ENCODE measurements around the gene ATG9A. TPM values are rescaled to one million over a fixed set of nuclear protein-coding genes. Genes with fewer than 3 reads are reported as not detected.

The ATG9A gene
- total RNA-seq, 4 donors from 2014 or later: 23.4 to 40.0 (median 30.5) TPM

- peak overlapping the region in 3 of 4 donors; percentile 98 to 99 (median 98) for H3K27ac ChIP-seq
- H3K4me1 ChIP-seq: peaks cover 3 to 52% (median 34%) of the 10 kb centered on the region in 4 donors
- TF ChIP-seq EP300 (IDR thresholded peaks at IDR 0.05) (no peak), POLR2A (IDR thresholded peaks at IDR 0.05) (no peak), CTCF (IDR thresholded peaks at IDR 0.05) (no peak)
- H3K27me3 ChIP-seq: no peaks in the 10 kb centered on the region
- peak overlapping the region; percentile 83 to 94 (median 92) for H3K4me3 ChIP-seq
- no peak for DNase-seq (ENCODE audit: low spot score in 2 of 2)
- peaks cover 0 to 45% (median 19%) of the 10 kb centered on the region in 3 donors for H3K36me3 ChIP-seq
- H3K9me3 ChIP-seq: no peaks in the 10 kb centered on the region
- 78% methylated on average over 7 of the region's 7 CpGs for WGBS, 2 donors
These were observed 54.0 kb downstream of the ATG9A start for GRCh38 chr2:219175486-219175885.

GRCh38 chr2:219174801-219175200 lies 54.6 kb downstream of the ATG9A start:
- no peak for DNase-seq (ENCODE audit: low spot score in 2 of 2)
- Histone ChIP-seq H3K27me3 (no peaks in the 10 kb centered on the region), H3K4me1 (peaks cover 3 to 51% (median 32%) of the 10 kb centered on the region in 4 donors), H3K9me3 (no peaks in the 10 kb centered on the region), H3K36me3 (peaks cover 0 to 38% (median 19%) of the 10 kb centered on the region in 3 donors), H3K27ac (peak overlapping the region in 1 of 4 donors; percentile 98), H3K4me3 (no peak overlapping the region)
- TF ChIP-seq EP300 (IDR thresholded peaks at IDR 0.05) (no peak), CTCF (IDR thresholded peaks at IDR 0.05) (no peak), POLR2A (IDR thresholded peaks at IDR 0.05) (no peak)
- 85% methylated on average over 7 of the region's 7 CpGs for WGBS, 2 donors

GRCh38 chr2:219174146-219174545 lies 55.3 kb downstream of the ATG9A start:
- H3K4me3 ChIP-seq: no peak overlapping the region
- H3K27ac ChIP-seq: no peak overlapping the region
- peaks cover 3 to 44% (median 27%) of the 10 kb centered on the region in 4 donors for H3K4me1 ChIP-seq
- WGBS, 2 donors: 91 to 95% methylated on average over 3 of the region's 3 CpGs
- no peaks in the 10 kb centered on the region for H3K9me3 ChIP-seq
- TF ChIP-seq EP300 (IDR thresholded peaks at IDR 0.05) (no peak), CTCF (IDR thresholded peaks at IDR 0.05) (no peak), POLR2A (IDR thresholded peaks at IDR 0.05) (no peak)
- DNase-seq (ENCODE audit: low spot score in 2 of 2): no peak
- peaks cover 0 to 35% (median 19%) of the 10 kb centered on the region in 3 donors for H3K36me3 ChIP-seq
- no peaks in the 10 kb centered on the region for H3K27me3 ChIP-seq

- TF ChIP-seq EP300 (IDR thresholded peaks at IDR 0.05): no peak
- TF ChIP-seq CTCF (IDR thresholded peaks at IDR 0.05): no peak
- no peak for TF ChIP-seq POLR2A (IDR thresholded peaks at IDR 0.05)
These were observed 56.3 kb downstream of the ATG9A start for GRCh38 chr2:219173176-219173575.

GRCh38 chr2:219172231-219173154 lies 56.9 kb downstream of the ATG9A start:
- Histone ChIP-seq H3K9me3 (no peaks in the 10 kb centered on the region), H3K27me3 (no peaks in the 10 kb centered on the region), H3K4me1 (peaks cover 3 to 38% (median 21%) of the 10 kb centered on the region in 4 donors), H3K27ac (peak overlapping the region in 3 of 4 donors; percentile 50 to 94 (median 84)), H3K36me3 (peaks cover 0 to 35% (median 19%) of the 10 kb centered on the region in 3 donors), H3K4me3 (no peak overlapping the region)
- 85 to 88% methylated on average over 16 of the region's 16 CpGs for WGBS, 2 donors
- TF ChIP-seq CTCF (IDR thresholded peaks at IDR 0.05) (no peak), EP300 (IDR thresholded peaks at IDR 0.05) (no peak), POLR2A (IDR thresholded peaks at IDR 0.05) (no peak)
- no peak for DNase-seq (ENCODE audit: low spot score in 2 of 2)

More at GRCh38 chr2:219173176-219173575, 56.3 kb downstream of the ATG9A start:
- no peak overlapping the region for H3K4me3 ChIP-seq
- H3K27ac ChIP-seq: no peak overlapping the region
- H3K4me1 ChIP-seq: peaks cover 3 to 38% (median 21%) of the 10 kb centered on the region in 4 donors
- DNase-seq (ENCODE audit: low spot score in 2 of 2): no peak
- H3K27me3 ChIP-seq: no peaks in the 10 kb centered on the region
- peaks cover 0 to 35% (median 19%) of the 10 kb centered on the region in 3 donors for H3K36me3 ChIP-seq
- WGBS, 2 donors: 88 to 89% methylated on average over 6 of the region's 6 CpGs
- H3K9me3 ChIP-seq: no peaks in the 10 kb centered on the region
